KMS-11 (cell line): ENCODE measurements around the gene LRRC8B.

ENCODE experiments used
- H2AFZ ChIP-seq: fragments of 200-600 bp; sonication (generic); 2 replicates; pipeline ENCODE4 v1.6.1; 2016; ENCODE audit warnings: antibody characterized with exemption, mixed run types, low read depth
- H3K27ac ChIP-seq: fragments of 200-600 bp; sonication (generic); 2 replicates; pipeline ENCODE4 v1.6.1; 2016; ENCODE audit warnings: mild to moderate bottlenecking, mixed run types
- H3K27me3 ChIP-seq: fragments of 200-600 bp; sonication (generic); 2 replicates; pipeline ENCODE4 v1.6.1; 2017; ENCODE audit warnings: mild to moderate bottlenecking, low read depth, mixed run types, moderate library complexity; ENCODE audit not compliant: insufficient read depth
- H3K36me3 ChIP-seq: fragments of 200-600 bp; sonication (generic); 2 replicates; pipeline ENCODE4 v1.6.1; 2017; ENCODE audit warnings: mild to moderate bottlenecking, mixed run types; ENCODE audit not compliant: insufficient read depth
- H3K4me1 ChIP-seq: fragments of 200-600 bp; sonication (generic); 2 replicates; pipeline ENCODE4 v1.6.1; 2016; ENCODE audit warnings: mild to moderate bottlenecking, low read depth, mixed run types; ENCODE audit not compliant: poor library complexity, severe bottlenecking
- H3K4me2 ChIP-seq: fragments of 200-600 bp; sonication (generic); 2 replicates; pipeline ENCODE4 v1.7.0; 2016; ENCODE audit warnings: mild to moderate bottlenecking, mixed run types
- H3K4me3 ChIP-seq: fragments of 200-600 bp; sonication (generic); IDR thresholded peaks from 2 replicates; pipeline ENCODE4 v1.6.1; 2017; ENCODE audit warnings: low read depth, low read length, mixed read lengths; ENCODE audit not compliant: insufficient read depth
- H3K79me2 ChIP-seq: fragments of 200-600 bp; sonication (generic); 2 replicates; pipeline ENCODE4 v1.6.1; 2016; ENCODE audit warnings: low read depth, mixed run types; ENCODE audit not compliant: insufficient read depth
- H3K9ac ChIP-seq: fragments of 200-600 bp; sonication (generic); 2 replicates; pipeline ENCODE4 v1.6.1; 2016; ENCODE audit warnings: mild to moderate bottlenecking, mixed run types
- H4K20me1 ChIP-seq: fragments of 200-600 bp; sonication (generic); 2 replicates; pipeline ENCODE4 v1.6.1; 2016; ENCODE audit warnings: mild to moderate bottlenecking, mixed run types; ENCODE audit not compliant: insufficient read depth
- TF ChIP-seq, protein P1 (sequence below): fragments of 200-600 bp; sonication (generic); conservative IDR thresholded peaks from 2 replicates; pipeline ENCODE4 v1.6.1; 2017; ENCODE audit warnings: low read depth, mild to moderate bottlenecking, antibody characterized with exemption, low read length, moderate library complexity, mixed read lengths

Gene LRRC8B

DNA sequence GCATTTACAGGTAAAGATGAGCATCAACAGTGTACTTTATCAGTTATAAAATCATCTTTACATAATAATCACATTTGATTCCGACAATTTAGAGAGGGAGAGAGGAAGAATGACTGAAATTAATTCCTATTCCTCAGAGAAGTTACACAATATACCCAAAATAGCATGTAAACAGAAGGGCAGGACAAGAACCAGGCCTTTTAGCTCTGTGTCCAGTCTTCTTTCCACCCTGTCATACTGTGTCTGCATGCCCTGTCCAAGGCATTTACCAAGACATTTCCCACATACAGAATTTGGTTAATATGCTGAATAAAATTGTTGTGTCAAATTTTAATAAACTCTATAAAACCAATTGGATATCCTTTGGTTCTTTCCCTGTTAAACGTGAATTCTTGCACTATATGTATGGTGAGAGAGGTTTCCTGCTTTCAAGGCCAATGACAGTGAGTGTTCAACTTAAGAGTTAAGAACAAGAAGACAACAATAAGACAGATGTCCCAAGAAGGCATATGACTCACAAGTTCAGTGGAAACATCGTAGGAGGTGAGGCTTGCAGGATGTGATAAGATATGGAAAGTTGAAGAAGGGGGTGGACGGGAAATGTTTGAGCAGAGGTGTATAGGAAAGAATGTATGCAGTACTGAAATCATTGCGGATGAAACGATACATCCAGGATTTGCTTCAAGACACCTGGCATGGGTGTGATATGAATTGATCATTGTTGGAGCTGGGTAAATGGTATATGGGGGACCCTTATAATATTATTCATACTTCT is 20.8 kb downstream of the LRRC8B start:
- no peaks in the 10 kb centered on the region for H3K79me2 ChIP-seq
- no peak overlapping the region for H3K9ac ChIP-seq
- H3K27me3 ChIP-seq: no peaks in the 10 kb centered on the region
- peaks cover 3% of the 10 kb centered on the region for H3K4me1 ChIP-seq
- no peaks in the 10 kb centered on the region for H4K20me1 ChIP-seq
- no peaks in the 10 kb centered on the region for H3K36me3 ChIP-seq
- H3K27ac ChIP-seq: no peak overlapping the region
- no peak overlapping the region for H3K4me3 ChIP-seq
- no peak overlapping the region for H2AFZ ChIP-seq
- TF ChIP-seq, protein P1, sequence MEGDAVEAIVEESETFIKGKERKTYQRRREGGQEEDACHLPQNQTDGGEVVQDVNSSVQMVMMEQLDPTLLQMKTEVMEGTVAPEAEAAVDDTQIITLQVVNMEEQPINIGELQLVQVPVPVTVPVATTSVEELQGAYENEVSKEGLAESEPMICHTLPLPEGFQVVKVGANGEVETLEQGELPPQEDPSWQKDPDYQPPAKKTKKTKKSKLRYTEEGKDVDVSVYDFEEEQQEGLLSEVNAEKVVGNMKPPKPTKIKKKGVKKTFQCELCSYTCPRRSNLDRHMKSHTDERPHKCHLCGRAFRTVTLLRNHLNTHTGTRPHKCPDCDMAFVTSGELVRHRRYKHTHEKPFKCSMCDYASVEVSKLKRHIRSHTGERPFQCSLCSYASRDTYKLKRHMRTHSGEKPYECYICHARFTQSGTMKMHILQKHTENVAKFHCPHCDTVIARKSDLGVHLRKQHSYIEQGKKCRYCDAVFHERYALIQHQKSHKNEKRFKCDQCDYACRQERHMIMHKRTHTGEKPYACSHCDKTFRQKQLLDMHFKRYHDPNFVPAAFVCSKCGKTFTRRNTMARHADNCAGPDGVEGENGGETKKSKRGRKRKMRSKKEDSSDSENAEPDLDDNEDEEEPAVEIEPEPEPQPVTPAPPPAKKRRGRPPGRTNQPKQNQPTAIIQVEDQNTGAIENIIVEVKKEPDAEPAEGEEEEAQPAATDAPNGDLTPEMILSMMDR: no peak
- H3K4me2 ChIP-seq: no peak overlapping the region

DNA sequence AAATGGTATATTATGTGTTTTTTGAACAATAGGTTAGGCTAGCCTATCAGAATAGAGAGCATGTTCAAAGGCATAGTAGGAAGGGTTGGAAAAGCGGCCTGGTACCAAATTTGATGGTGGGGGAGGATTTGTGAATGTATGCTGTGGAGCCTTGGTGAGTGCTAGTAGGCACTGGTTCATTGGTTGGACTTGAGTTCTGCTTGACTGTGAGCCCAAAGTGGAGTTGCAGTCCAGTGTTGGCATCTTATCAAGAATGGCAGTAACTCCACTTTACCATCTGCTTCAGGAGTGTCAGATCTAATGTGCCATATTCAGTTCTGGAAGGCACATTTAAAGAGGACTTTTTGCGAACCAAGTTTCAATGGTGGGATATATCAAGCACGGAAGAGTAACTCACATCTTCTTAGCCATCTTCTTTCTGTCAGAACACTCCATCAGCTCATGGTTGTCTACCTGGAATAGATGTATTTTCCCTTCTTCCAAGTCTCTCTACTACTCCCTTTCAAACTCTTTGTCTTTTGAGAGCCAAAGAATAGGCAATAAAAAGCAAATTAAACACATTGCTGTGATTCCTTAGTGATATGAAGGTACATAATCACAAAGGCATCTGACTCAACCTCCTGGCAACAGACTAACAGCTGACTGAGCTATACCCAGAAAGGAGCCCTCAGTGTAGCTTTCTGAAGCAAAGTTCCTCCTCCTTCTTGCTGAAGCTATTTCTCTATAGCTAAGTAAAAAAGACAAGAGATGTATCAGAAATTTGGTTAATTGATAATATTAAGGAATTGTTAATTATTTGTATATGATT is 21.7 kb downstream of the LRRC8B start:
- H3K27ac ChIP-seq: no peak overlapping the region
- no peaks in the 10 kb centered on the region for H3K79me2 ChIP-seq
- no peak overlapping the region for H3K4me2 ChIP-seq
- peaks cover 3% of the 10 kb centered on the region for H3K4me1 ChIP-seq
- H4K20me1 ChIP-seq: no peaks in the 10 kb centered on the region
- H3K36me3 ChIP-seq: no peaks in the 10 kb centered on the region
- no peak overlapping the region for H3K4me3 ChIP-seq
- H3K27me3 ChIP-seq: no peaks in the 10 kb centered on the region
- no peak overlapping the region for H3K9ac ChIP-seq
- H2AFZ ChIP-seq: no peak overlapping the region
- TF ChIP-seq, protein P1: no peak

DNA sequence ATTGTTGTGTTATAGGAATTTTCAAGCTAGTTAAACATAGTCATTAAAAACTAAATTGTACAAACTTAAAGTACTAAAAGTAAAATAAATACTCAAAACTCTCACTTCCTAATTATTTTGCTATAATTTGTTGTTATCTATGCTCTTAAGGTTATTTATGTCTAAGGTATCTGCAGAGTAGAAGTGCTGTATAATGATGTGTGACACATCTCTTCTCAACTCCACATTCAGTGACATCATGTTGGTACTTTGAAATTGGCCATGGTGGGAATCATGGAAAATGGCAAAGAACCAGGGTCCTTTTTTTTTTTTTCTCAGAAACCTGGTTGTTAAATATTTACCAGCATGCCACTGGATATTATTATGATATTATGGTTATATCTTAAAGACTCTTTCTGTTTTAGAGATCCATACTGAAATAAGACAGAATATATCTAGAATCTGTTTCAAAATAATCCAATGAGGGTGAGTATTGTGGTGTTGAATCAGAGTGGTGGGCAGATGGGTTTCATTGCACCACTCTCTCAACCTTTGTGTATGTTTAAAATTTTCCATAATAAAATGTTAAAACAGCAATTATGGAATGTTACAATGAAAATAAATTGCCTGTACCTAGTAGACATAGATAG is 22.4 kb downstream of the LRRC8B start:
- H2AFZ ChIP-seq: no peak overlapping the region
- no peaks in the 10 kb centered on the region for H3K36me3 ChIP-seq
- no peak overlapping the region for H3K27ac ChIP-seq
- peaks cover 7% of the 10 kb centered on the region for H3K4me1 ChIP-seq
- H3K27me3 ChIP-seq: no peaks in the 10 kb centered on the region
- TF ChIP-seq, protein P1: no peak
- H3K4me2 ChIP-seq: no peak overlapping the region
- H3K4me3 ChIP-seq: no peak overlapping the region
- no peaks in the 10 kb centered on the region for H4K20me1 ChIP-seq
- H3K79me2 ChIP-seq: no peaks in the 10 kb centered on the region
- H3K9ac ChIP-seq: no peak overlapping the region

DNA sequence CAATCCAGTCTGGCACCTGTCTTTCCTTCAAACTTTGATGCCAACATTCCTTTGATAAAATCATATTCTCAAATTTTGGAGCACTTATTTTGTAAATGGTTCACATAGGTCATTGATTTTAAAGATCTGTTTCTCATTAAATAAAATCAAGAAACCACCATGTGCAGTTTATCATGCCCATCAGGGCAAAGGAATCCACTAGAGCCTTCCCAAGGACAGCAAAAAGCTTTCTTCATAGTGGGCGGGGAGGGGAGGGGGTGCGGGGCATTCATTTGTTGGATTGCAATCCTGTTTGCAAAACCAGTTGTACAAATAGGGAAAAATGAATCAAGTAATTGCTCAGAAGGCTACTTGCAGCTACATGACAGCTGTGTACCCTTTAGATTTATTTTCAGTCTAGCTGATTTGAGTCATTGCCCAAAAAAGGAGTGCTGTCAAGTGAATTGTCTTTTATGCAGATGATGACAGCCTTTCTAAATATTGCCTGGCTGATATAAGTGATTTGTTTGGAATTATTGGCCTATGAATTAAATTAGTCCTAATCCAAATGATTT is 23.0 kb downstream of the LRRC8B start:
- no peak overlapping the region for H2AFZ ChIP-seq
- H3K27ac ChIP-seq: no peak overlapping the region
- H3K36me3 ChIP-seq: no peaks in the 10 kb centered on the region
- H4K20me1 ChIP-seq: no peaks in the 10 kb centered on the region
- H3K4me3 ChIP-seq: no peak overlapping the region
- no peak overlapping the region for H3K4me2 ChIP-seq
- H3K79me2 ChIP-seq: no peaks in the 10 kb centered on the region
- H3K9ac ChIP-seq: no peak overlapping the region
- peaks cover 13% of the 10 kb centered on the region for H3K4me1 ChIP-seq
- TF ChIP-seq, protein P1: no peak
- no peaks in the 10 kb centered on the region for H3K27me3 ChIP-seq
